Medulla oblongata (tissue), 1 donor: ENCODE data around the gene HNRNPA1.
"Not testable (repeated sequence)": the region's sequence is repeated elsewhere in the genome, so short reads cannot be mapped to it uniquely, and the experiment has no call there.

Source experiments
- DNase-seq: peaks from one replicate; pipeline ENCODE4 v3.0.0-alpha.2; 2015; ENCODE audit errors: extremely low spot score

HNRNPA1 gene

DNA sequence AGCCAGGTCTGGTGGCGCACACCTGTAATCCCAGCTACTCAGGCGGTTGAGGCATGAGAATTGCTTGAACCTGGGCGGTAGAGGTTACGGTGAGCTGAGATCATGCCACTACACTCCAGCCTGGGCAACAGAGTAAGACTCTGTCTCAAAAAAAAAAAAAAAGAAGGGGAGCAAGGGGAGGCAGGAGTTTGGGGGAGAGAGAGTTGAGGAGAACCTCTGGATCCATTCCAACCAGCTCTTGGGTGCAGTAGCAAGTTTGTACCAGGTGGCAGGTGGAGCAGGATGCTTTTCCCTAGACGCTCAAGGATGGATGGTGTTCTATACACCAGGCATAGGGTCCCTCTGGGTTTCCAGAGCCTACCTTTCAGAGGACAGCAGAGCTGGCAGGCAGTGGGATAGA is 18.4 kb downstream of the HNRNPA1 start:
- no peak for DNase-seq

DNA sequence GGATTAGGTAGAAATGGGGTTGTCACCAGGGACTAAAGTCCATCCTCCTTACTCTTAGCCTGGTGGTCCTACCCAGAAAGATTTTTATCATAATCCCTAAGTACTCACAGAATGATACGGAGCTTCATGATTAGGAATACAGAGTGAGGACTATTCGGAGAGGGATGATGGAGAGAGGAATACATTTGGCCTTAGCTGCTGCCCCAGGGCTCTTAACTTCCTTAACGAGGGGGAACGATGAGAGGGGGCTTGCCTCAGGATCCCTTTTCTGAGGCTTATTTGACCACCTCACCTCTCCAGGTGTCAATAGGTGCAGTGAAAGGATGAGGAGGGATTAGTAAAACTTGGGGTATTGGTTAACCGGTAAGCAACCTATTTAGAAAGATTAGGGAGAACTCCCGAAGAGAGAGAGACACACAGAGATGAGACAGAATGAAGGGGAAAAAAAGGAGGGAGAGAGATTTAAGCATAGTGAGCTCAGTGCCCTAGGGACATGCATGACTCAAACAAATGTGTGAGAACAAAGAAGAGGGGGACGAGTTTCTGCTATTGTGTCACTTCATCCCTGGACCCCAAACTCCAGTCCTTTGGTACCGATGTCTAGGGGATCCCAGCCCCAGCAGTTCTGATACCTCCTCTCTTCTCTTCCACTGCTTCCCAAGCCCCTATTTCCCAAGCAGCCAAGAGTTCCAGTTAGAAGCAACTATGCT is 19.1 kb downstream of the HNRNPA1 start:
- no peak for DNase-seq

DNA sequence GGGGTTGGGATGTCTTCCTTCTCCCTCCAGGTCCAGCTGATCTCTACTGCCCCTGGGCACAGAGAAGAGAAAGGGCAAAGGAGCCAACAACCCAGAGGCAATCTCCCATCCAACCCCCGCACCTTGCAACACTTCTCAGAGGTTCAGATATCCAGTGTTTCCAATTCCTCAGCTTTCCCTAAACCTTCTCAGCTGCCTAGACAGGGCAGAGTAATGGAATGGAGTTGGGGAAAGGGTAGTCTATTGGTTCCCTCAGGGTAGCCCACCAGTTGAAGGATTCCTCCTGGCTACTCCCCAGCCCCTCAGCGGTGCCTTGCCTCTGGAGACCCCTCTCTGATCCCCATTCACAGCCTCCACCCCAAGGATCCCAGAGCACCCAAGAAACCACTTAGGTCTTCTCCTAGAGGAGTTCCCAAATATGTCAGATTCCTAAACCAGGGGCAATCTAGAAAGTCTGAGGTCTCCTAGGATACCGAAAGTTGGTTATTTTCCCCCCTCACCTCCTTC is 19.8 kb downstream of the HNRNPA1 start:
- DNase-seq: no peak

DNA sequence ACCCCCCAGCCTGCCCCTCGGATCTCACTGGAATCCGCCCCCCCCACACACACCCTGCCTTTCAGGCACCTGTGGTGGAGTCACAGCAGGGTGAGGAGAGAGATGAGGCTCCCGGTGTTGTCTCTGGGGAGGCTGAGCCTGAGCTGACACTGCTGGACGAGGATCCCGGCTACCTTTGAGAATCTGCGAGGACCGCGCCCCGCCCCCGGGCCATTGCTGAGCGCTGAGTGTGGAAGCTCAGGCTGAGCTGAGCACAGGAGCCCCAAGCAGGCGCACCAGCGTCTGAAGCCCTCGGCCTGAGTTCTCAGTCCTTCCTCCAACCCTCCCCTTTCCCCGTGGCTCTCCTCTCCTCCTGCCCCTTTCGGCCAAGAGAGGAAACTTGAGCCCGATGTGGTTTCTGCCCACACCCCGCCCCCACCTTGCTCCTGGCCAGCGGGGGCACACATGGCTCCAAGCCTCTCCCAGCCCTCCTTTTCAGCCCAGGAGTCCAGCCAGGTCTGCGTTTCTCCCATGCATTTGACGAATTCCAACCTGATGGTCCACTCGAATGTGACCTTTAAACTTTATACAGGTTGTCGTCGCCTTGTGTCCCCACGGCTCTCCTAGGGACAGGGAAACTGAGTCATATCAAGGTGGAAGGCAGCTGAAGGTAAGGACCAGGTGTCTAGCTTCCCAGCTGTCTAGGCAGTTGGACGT is 20.4 kb downstream of the HNRNPA1 start, which contains the start of gene NFE2:
TSS of gene NFE2 (minus strand) at position 284 of the 696 bp plus-strand sequence. CDS start 5,767 bp downstream, outside the sequence.
- DNase-seq: peak; percentile 31

DNA sequence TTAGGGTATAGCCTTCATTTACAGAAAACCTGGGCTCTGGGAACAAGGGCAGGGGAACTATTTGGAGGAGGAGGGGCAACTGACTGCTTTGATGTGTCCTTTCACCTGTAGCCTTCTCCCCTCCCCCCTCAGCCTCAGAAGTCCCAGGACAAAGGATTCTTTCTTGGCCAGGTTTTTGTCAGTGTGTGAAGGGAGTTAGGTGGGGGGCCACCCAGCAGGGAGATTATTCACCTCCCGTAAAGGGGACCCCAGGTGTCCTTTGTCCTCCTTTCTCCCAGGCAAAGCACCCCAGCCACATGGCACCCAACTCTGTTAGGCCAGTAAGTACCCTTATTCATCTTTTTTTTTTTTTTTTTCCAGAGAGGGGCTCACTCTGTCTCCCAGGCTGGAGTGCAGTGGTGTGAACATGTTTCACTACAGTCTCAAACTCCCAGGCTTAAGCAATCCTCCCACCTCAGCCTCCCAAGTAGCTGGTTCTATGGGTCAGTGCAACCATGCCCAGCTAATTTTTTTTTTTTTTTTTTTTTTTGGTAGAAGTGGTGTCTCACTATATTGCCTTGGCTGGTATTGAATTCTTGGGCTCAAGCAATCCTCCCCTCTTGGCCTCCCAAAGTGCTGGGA is 21.0 kb downstream of the HNRNPA1 start:
- no peak for DNase-seq

DNA sequence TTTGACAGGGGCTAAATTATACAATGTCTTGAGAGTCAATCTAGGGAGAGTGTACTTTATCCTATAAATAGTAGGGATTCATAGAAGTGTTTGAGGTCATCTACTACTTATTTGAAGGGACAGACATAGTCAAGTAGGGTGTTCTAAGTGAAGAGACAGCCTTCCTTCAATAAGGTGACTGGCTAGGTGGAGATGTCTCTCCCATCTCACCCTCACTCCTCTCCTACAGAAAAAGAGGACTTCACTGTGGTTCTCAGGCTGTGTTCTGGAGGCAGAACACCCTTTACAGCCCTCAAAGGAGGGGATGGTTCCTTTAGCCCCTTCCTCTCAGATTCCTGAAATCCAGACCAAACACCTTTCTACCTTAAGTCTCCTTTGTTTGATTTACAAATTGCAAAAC is 23.1 kb downstream of the HNRNPA1 start:
- DNase-seq: no peak

DNA sequence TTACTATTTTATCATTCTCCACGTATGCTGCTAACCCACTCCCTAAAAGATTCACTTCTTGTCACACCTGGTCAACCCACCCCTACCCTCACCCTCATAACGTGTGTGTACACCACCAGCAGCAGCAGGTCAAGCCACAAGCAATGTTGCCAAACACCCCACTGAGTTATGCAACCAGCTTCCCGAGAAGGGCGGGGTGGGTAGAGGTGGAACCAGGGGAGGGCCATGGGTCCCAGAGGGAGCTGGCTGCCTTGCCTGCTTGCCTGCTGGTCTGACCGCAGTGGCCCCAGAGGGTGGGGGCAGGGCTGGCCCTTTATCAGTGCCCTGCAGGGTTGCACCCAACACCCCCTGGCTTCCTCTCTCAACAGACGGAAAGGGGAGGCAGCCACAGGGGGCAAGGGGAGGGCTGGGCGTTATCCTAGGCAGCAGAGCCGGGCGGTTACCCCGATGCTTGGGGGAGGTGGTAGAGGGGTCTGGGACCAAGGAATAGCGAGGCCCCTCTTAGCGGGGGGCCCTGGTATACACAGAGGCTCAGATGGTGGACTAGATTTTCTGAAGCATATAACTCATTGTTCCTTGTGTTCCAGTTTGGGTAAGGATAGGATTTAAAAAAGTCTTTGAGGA is 23.8 kb downstream of the HNRNPA1 start:
- peak; percentile 24 for DNase-seq

DNA sequence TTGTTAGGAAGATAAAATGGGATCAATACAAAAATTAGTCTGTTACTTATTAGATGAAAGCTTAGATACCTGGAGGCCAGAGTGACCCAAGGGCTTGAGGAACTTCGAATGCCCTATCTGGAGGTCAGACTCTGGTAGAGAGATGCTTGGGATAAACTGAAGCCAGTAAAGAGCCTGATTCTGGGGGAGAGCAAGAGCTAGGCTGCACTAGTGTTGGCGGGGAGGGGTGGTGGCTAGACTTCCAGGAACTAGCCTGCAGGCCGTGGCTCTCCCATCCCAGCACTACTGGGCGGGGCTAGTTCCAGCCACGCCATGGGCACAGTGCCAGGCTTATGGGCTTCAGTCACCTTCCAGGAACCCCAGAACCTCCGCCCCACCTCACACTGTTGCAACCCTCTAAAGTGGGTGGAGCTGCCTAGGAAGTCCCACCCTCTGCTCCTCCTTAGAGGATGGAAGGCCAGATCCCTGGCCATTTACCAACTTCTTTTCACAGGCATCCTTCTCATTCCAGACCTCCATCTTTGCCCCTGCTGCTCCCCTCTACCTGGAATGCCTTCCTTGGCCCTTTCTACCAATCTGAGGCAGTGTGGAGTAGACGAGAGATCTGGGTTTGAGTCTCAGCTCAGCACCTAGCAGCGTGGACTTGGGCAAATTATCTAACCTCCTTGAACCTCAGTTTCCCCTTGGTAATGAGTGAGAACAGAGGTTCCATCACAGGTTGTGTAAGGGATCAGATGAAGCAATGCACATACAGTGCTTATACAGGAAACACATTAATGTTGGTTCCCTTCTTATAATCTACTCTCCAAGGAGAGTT is 26.6 kb downstream of the HNRNPA1 start:
- DNase-seq: no peak

DNA sequence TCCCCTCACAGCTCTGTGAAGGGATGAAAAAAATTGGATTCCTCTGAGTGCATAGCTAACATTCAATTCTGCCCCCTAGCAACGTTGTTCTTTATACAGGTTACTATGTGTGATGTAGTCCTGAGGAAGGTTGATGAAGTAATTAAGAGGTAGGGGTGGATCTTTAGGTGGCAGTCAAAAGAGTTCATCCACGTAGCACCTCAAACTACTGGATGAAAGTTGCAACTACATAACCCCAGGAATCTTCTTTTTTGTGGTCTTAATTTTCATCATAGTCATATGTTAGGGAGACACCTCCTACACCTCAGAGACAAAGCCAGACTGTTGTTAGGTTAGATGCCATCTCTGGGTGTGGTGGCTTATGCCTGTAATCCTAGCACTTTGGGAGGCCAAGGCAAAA is 30.5 kb downstream of the HNRNPA1 start:
- DNase-seq: no peak

DNA sequence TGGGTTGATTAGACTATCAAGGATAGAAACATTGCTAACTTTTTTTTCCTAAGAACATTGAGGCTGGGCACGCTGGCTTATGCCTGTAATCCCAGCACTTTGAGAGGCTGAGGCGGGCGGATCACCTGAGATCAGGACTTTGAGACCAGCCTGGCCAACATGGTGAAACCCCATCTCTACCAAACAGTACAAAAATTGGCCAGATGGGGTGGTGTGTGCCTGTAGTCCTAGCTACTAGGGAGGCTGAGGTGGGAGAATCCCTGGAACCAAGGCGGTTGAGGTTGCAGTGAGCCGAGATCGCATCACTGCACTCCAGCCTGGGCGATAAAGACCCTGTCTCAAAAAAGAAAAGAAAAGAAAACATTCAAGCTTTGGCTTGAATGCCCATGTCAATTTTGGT is 31.8 kb downstream of the HNRNPA1 start:
- not testable (repeated sequence) for DNase-seq

DNA sequence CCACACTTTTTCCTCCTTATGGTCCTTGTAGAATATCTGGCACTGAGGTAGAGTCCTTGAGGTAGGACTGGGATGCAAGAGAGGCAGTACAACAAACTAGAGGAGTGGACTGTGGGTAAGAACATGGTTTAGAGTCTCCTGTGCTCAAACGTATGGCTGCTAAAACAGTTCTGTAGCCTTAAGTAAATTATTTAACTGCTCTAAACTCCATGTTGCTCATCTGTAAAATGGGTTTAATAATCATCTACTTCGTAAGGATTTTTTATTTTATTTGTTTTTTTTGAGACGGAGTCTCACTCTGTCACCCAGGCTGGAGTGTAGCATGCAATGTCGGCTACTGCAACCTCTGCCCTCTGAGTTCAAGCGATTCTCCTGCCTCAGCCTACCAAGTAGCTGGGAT is 40.8 kb downstream of the HNRNPA1 start:
- DNase-seq: no peak

DNA sequence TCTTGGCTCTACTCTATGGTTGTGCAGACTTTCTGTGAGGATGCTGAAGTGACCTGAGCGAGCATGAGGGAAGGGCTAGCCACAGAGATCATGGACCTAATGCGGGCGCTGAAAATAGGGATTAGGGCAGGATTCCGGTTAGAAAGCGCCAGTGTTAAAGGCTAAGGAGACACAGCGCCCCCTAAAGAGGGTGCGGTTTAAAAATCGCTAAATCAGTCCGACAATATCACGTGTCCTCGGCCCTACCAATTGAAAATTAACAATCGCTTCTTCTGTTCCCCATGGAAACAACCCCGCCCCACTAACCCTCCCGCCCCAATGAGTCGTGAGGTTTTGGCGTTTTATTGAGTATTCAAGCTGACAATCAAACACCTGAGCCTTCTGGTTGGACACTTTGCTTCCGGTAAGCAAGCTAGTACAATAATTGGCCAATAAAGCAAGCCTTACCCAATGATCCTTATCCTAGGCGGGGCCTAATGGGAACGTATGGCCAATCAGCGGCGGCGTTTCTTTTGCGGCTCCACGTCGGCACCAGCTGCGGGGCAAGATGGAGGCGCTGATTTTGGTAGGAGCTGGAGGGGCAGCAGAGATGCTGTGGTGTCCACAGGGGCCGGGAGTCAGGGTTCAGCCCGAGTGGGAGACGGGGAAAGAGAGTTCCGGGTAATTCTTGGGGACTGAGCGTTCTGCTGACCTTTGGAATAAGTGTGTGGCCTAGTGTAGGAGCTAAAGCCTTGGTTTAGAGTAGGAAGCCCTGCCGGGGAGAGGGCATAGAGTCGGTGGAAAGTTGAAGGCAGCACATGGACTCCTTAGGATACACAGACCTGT is 44.3 kb downstream of the HNRNPA1 start, which contains the start of gene COPZ1:
TSS of gene COPZ1 (plus strand) at position 515 of the 825 bp plus-strand sequence. CDS start at position 548, 33 bp downstream.
- DNase-seq: peak; percentile 99

DNA sequence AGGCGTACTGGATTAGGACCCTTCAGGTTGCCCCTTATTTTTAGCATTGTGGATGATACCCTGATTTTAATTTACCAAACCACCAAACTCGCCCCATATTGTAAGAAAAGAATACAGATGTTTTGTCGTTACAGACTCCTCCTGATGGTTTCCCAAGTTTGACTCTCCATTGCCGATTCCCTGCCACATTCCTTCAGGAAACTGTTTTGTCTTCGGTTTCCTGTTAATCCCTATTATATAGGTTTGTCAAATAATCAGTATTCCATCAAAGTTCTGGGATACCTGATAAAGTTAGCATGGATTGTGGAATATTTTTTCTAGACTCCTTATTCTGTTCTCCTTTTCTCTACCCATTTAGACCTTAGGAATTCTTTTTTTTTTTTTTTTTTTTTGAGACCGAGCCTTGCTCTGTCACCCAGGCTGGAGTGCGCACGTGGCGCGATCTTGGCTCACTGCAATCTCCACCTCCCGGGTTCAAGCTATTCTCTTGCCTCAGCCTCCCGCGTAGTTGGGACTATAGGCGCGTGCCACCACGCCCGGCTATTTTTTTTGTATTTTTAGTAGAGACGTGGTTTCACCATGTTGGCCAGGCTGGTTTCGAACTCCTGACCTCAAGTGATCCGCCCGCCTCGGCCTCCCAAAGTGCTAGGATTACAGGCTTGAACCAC is 45.0 kb downstream of the HNRNPA1 start:
- DNase-seq: not testable (repeated sequence)

DNA sequence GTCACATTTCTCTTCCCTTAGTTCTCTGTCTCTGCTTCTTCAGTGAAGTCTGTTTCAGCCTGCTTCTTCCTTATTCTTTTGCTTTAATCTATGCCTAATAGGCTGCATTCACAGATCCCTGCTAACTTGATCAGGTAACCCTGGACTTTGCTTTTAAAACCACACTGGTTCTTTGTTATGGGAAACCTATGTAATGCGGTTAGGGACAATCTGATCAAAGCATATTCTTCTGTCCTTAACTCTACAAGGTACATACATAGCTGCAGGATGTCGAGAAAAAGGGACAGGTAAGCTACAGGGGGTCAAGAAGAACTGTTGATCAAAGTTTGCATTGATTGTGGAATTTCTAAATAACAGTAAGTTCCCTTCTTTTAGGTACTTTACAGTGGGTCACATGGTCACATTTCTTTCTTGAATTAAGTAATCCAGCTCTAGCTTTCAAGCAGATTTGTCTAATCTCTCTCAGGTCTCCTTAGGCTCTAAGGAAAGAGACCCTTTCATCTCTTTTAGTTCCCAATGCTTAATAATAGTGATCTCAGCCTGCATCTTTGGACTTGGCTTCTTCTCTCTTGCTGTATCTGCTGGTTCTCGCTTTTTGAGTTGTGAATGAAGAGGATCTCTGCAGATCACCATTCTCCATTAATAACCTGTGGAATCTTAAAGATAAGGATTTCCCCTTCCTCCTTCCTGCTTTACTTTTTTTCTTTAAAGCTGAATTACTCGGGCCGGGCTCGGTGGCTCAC is 48.2 kb downstream of the HNRNPA1 start:
- DNase-seq: no peak

DNA sequence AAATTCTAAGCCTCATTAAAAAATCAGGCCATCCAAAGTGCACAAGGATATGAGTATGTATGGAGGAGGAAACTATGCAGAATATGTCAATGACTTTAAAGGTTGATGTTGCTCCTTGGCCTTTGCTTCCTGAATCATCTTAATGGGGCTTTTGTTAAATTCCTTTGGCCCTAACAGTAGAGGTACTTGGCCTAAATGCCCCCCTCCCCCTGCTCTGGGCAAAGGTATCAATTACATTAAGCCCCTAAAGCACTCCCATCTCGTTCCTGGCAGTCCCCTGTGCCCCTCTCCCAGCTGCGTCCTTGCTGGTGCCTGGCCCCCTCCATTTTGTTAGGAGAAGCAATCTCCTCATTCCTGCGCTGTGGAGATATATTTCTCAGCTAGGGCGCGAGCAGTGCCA is 49.2 kb downstream of the HNRNPA1 start:
- no peak for DNase-seq

DNA sequence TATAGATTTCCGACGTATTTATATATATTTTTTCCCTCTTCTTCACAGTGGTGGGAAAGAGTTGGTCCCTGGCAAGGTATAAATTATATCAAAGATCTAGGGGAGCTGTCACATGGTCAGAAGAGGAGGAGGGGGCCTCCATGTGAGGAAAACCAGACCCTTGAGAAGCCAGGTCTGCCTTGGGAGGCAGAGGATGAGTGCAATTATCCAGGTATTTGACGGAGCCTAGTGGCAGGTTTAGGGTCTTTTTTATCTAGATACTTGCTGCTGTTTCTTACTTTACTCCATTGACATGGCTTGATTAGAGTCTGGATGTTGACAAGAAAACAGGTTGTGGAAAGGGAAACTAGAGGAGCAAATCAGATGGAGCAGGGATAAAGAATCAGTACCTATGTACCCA is 49.9 kb downstream of the HNRNPA1 start:
- no peak for DNase-seq

DNA sequence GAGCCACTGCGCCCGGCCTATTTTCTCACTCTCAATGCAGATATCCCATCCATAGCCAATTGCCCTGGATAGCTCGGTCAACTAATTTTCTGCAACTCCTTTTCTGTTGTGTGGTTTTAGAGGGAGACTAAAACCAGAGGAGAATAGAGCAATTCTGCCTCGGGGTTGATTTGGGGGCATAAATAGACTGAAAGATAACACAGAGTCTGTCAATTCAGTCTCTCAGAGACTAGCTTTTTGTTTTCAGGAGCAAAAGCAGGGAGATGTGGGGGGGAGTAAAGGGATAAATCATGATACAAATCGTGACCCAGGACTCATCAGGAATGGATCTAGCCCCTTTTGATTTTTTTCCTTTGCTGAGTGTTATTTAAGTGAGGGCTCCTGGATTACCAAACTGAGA is 50.9 kb downstream of the HNRNPA1 start:
- DNase-seq: no peak

DNA sequence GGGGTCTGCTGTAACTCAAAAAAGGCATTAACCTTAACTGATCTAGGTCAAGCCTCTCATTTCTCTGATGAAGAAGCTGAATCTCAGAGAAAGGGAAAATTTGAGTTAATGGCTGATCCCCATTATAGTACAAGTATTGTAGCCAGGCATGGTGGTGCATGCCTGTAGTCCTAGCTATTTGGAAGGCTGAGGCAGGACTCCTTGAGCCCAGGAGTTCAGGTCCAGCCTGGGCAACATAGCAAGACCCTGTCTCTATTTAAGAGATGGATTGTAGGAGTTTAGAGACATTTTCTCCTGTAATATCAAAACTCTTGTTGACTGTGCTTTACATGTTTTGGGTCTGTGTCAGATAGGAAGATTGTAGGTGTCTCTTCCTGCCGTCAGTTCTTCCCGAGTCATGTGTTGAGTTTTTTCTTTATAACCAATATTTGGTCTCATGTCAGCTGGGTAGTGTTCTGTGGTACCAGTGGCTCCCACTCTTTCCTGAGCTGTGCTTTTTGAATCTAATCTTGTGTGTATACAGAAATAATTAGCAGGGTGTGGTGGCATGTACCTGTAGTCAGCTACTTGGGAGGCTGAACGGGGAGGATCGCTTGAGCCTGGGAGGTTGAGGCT is 53.0 kb downstream of the HNRNPA1 start:
- no peak for DNase-seq
